ENCODE measurements around the gene PICALM.

PICALM gene

GRCh38 chr11:86046116-86046515, 22.8 kb downstream of the PICALM start:
- DNase-seq = no peak

- no peak for DNase-seq
These were observed 24.9 kb downstream of the PICALM start for GRCh38 chr11:86043765-86044503.

GRCh38 chr11:86041975-86042378, 26.9 kb downstream of the PICALM start:
- peak; percentile 74 for DNase-seq

- DNase-seq = no peak
These were observed 27.7 kb downstream of the PICALM start for GRCh38 chr11:86040919-86041850.

GRCh38 chr11:86039094-86039493, 29.8 kb downstream of the PICALM start:
- DNase-seq = no peak

- no peak for DNase-seq
These were observed 31.1 kb downstream of the PICALM start for GRCh38 chr11:86037743-86038142.

GRCh38 chr11:86035920-86036319, 33.0 kb downstream of the PICALM start:
- DNase-seq = no peak

- DNase-seq = no peak
These were observed 33.7 kb downstream of the PICALM start for GRCh38 chr11:86035164-86035563.

- no peak for DNase-seq
These were observed 34.2 kb downstream of the PICALM start for GRCh38 chr11:86034710-86035109.

- no peak for DNase-seq
These were observed 47.5 kb downstream of the PICALM start for GRCh38 chr11:86021377-86021776.

- DNase-seq = no peak
These were observed 50.6 kb downstream of the PICALM start for GRCh38 chr11:86018249-86018648.

- no peak for DNase-seq
These were observed 52.4 kb downstream of the PICALM start for GRCh38 chr11:86016451-86016850.

- DNase-seq = no peak
These were observed 53.2 kb downstream of the PICALM start for GRCh38 chr11:86015699-86016098.

- no peak for DNase-seq
These were observed 54.7 kb downstream of the PICALM start for GRCh38 chr11:86014221-86014620.

- no peak for DNase-seq
These were observed 55.2 kb downstream of the PICALM start for GRCh38 chr11:86013713-86014112.

- no peak for DNase-seq
These were observed 57.7 kb downstream of the PICALM start for GRCh38 chr11:86011175-86011574.

- no peak for DNase-seq
These were observed 65.2 kb downstream of the PICALM start for GRCh38 chr11:86003654-86004053.

- no peak for DNase-seq
These were observed 66.5 kb downstream of the PICALM start for GRCh38 chr11:86002431-86002830.

- no peak for DNase-seq
These were observed 77.4 kb downstream of the PICALM start for GRCh38 chr11:85991508-85991907.

- no peak for DNase-seq
These were observed 79.1 kb downstream of the PICALM start for GRCh38 chr11:85989746-85990145.

GRCh38 chr11:85988780-85989179, 80.1 kb downstream of the PICALM start:
- no peak for DNase-seq

- DNase-seq = no peak
These were observed 91.1 kb downstream of the PICALM start for GRCh38 chr11:85977751-85978160.

- DNase-seq = no peak
These were observed 92.4 kb downstream of the PICALM start for GRCh38 chr11:85976525-85976924.

GRCh38 chr11:85974122-85974521, 94.8 kb downstream of the PICALM start:
- DNase-seq = no peak
